K562 (cell line): ENCODE measurements around the gene ZSWIM4. TPM values are rescaled to one million over a fixed set of nuclear protein-coding genes. Genes with fewer than 3 reads are reported as not detected.

Source experiments
- BHLHE40 ChIP-seq: IDR thresholded peaks from 2 replicates; pipeline ENCODE4 v1.6.1; 2011; ENCODE audit warnings: low read length, improper control_type of control experiment
- BRF1 ChIP-seq: IDR thresholded peaks from 3 replicates; pipeline ENCODE4 v1.6.1; 2011; ENCODE audit warnings: borderline replicate concordance, mild to moderate bottlenecking; ENCODE audit not compliant: insufficient read length; ENCODE audit errors: extremely low read depth
- ERF ChIP-seq: fragments of 450-650 bp; formaldehyde crosslinking; IDR thresholded peaks from 2 replicates; pipeline ENCODE4 v1.4.0; 2020; ENCODE audit warnings: mild to moderate bottlenecking, mixed read lengths
- FOXA3 ChIP-seq, 2 experiments: fragments of 450-650 bp in 1 of 2; sonication (generic) in 1 of 2; formaldehyde crosslinking; IDR thresholded peaks in 1 of 2; conservative IDR thresholded peaks in 1 of 2; 2 replicates each; pipeline versions ENCODE4 v1.4.0 to v1.8.0; 2020 to 2022; ENCODE audit warnings: mild to moderate bottlenecking in 2 of 2, missing genetic modification reagents in 1 of 2
- HES1 ChIP-seq: fragments of 450-650 bp; IDR thresholded peaks from 2 replicates; pipeline ENCODE4 v1.6.1; 2016; ENCODE audit warnings: low read depth, mild to moderate bottlenecking, moderate library complexity
- ILK ChIP-seq: fragments of 450-650 bp; IDR thresholded peaks from 2 replicates; pipeline ENCODE4 v1.6.1; 2016; ENCODE audit warnings: missing genetic modification characterization, low read depth, mild to moderate bottlenecking, missing compliant biosample characterization, moderate library complexity, borderline replicate concordance
- KLF13 ChIP-seq: fragments of 450-650 bp; IDR thresholded peaks from 2 replicates; pipeline ENCODE4 v1.6.1; 2016; ENCODE audit warnings: missing genetic modification characterization, low read depth, mild to moderate bottlenecking, missing compliant biosample characterization, moderate library complexity, borderline replicate concordance
- L3MBTL2 ChIP-seq: fragments of 450-650 bp; IDR thresholded peaks from 2 replicates; pipeline ENCODE4 v1.6.1; 2016; ENCODE audit warnings: mild to moderate bottlenecking, moderate library complexity
- NONO ChIP-seq, 2 experiments: fragments of 200-400 bp in 1 of 2; fragments of 450-650 bp in 1 of 2; formaldehyde crosslinking in 1 of 2; IDR thresholded peaks; 2 replicates each; pipeline ENCODE4 v1.6.1; 2017; ENCODE audit warnings: low read depth in 2 of 2, mild to moderate bottlenecking in 2 of 2, moderate library complexity in 2 of 2, low read length in 1 of 2
- POLR2B ChIP-seq: fragments of 450-650 bp; IDR thresholded peaks from 2 replicates; pipeline ENCODE4 v1.6.1; 2018; ENCODE audit warnings: low read depth; ENCODE audit not compliant: partially characterized antibody
- PRPF4 ChIP-seq: fragments of 200-400 bp; formaldehyde crosslinking; IDR thresholded peaks from one replicate; pipeline ENCODE4 v1.6.1; 2017; ENCODE audit warnings: low read length, low read depth, mild to moderate bottlenecking; ENCODE audit not compliant: insufficient read depth, poor library complexity, severe bottlenecking
- RBM14 ChIP-seq: fragments of 200-400 bp; formaldehyde crosslinking; IDR thresholded peaks from 2 replicates; pipeline ENCODE4 v1.6.1; 2018; ENCODE audit warnings: low read depth, mild to moderate bottlenecking, low read length, moderate library complexity, borderline replicate concordance; ENCODE audit not compliant: insufficient read depth
- SP2 ChIP-seq: IDR thresholded peaks from 2 replicates; pipeline ENCODE4 v1.6.1; 2011; ENCODE audit warnings: mild to moderate bottlenecking, low read depth, low read length, moderate library complexity; ENCODE audit not compliant: poor library complexity, severe bottlenecking; ENCODE audit errors: extremely low read depth
- TCFL5 ChIP-seq: fragments of 250-450 bp; sonication (Bioruptor Pico); conservative IDR thresholded peaks from 2 replicates; pipeline ENCODE4 v1.6.1; 2021; ENCODE audit warnings: mild to moderate bottlenecking, moderate library complexity, matching md5 sums
- ZFP1 ChIP-seq: fragments of 450-650 bp; formaldehyde crosslinking; IDR thresholded peaks from 2 replicates; pipeline ENCODE4 v1.4.0; 2020; ENCODE audit warnings: mild to moderate bottlenecking, mixed read lengths
- ZNF184 ChIP-seq: sonication (generic); formaldehyde crosslinking; IDR thresholded peaks from 2 replicates; pipeline ENCODE4 v1.5.0; 2020; ENCODE audit warnings: missing genetic modification reagents
- ZNF263 ChIP-seq: sonication (generic); formaldehyde crosslinking; IDR thresholded peaks from 2 replicates; pipeline ENCODE4 v1.8.0; 2022; ENCODE audit warnings: mild to moderate bottlenecking, missing genetic modification reagents, borderline replicate concordance
- ZNF445 ChIP-seq: fragments of 250-450 bp; sonication (Bioruptor Pico); IDR thresholded peaks from 2 replicates; pipeline ENCODE4 v1.4.0; 2020; ENCODE audit warnings: low read depth, mild to moderate bottlenecking, moderate library complexity
- ZNF778 ChIP-seq: fragments of 450-650 bp; formaldehyde crosslinking; IDR thresholded peaks from 2 replicates; pipeline ENCODE4 v1.4.0; 2020; ENCODE audit warnings: mild to moderate bottlenecking, moderate library complexity
- polyA plus RNA-seq, 8 experiments: library from polyadenylated mRNA; depleted of rRNA in 4 of 8; stranded (reverse) in 5 of 8; unstranded in 3 of 8; fragments of >200 nt; fragmentation: Nextera tagmentation in 2 of 8; fragmentation: Illumina TruSeq in 1 of 8; extraction: Ambion mirVana in 2 of 8; extraction: Trizol in 1 of 8; gene quantifications; 2 replicates each; pipeline versions ENCODE4 v1.2.1 to v1.2.3, GENCODE V29; 2011 to 2014; ENCODE audit warnings: inconsistent platforms in 1 of 8, missing spikeins in 1 of 8
- total RNA-seq, 7 experiments: library from RNA; depleted of rRNA in 6 of 7; stranded (reverse); fragments of >200 nt in 6 of 7; fragmentation: Illumina TruSeq in 2 of 7; extraction: Trizol in 2 of 7; gene quantifications; 2 replicates each; pipeline versions ENCODE4 v1.2.1 to v1.2.3, GENCODE V29; 2011 to 2021; ENCODE audit warnings: low replicate concordance in 1 of 7
- TF ChIP-seq, protein P1 (sequence below): fragments of 450-650 bp; IDR thresholded peaks from 2 replicates; pipeline ENCODE4 v1.6.1; 2016; ENCODE audit warnings: mild to moderate bottlenecking
- TF ChIP-seq, protein P2 (sequence below): sonication (generic); formaldehyde crosslinking; IDR thresholded peaks from 2 replicates; pipeline ENCODE4 v1.8.1; 2023; ENCODE audit warnings: mild to moderate bottlenecking, missing genetic modification reagents

ZSWIM4 gene
- total and polyA plus RNA-seq, 9 of the 15 experiments (the other 6 are each of a cell fraction or from before 2014, with no cell fraction given), result 0.25 to 3.7 (median 0.79) TPM; not detected in 2

- TF ChIP-seq RBM14 (peak; percentile 67; the same call in 1 of the 2 replicates), PRPF4 (no peak), ZFP1 (CRISPR knock-in tag) (0 out of 2 replicates have a peak, but pooled peaks have one; percentile 15), POLR2B (peak; percentile 76), TCFL5 (CRISPR knock-in tag) (no peak), FOXA3 (CRISPR knock-in tag; conservative IDR thresholded peaks at IDR 0.05 in 1 of 2, IDR thresholded peaks at IDR 0.05 in 1 of 2) (no peak), BHLHE40 (no peak), SP2 (no peak), NONO (IDR thresholded peaks at IDR 0.05; ENCODE audit: low read depth in 2 of 2, low read length in 1 of 2) (peak in 1 of 2 experiments; percentile 81; a peak in 1 of 4 replicates), ZNF778 (CRISPR knock-in tag) (no peak), BRF1 (no peak), KLF13 (no peak), ZNF263 (CRISPR knock-in tag) (peak; percentile 32; the same call in 1 of the 2 replicates), ZNF184 (CRISPR knock-in tag) (no peak), ZNF445 (CRISPR knock-in tag) (no peak), L3MBTL2 (peak; percentile 77), ERF (CRISPR knock-in tag) (no peak), ILK (tag) (no peak), HES1 (no peak)
- TF ChIP-seq, protein P1, sequence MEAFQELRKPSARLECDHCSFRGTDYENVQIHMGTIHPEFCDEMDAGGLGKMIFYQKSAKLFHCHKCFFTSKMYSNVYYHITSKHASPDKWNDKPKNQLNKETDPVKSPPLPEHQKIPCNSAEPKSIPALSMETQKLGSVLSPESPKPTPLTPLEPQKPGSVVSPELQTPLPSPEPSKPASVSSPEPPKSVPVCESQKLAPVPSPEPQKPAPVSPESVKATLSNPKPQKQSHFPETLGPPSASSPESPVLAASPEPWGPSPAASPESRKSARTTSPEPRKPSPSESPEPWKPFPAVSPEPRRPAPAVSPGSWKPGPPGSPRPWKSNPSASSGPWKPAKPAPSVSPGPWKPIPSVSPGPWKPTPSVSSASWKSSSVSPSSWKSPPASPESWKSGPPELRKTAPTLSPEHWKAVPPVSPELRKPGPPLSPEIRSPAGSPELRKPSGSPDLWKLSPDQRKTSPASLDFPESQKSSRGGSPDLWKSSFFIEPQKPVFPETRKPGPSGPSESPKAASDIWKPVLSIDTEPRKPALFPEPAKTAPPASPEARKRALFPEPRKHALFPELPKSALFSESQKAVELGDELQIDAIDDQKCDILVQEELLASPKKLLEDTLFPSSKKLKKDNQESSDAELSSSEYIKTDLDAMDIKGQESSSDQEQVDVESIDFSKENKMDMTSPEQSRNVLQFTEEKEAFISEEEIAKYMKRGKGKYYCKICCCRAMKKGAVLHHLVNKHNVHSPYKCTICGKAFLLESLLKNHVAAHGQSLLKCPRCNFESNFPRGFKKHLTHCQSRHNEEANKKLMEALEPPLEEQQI, result no peak
- TF ChIP-seq, protein P2, sequence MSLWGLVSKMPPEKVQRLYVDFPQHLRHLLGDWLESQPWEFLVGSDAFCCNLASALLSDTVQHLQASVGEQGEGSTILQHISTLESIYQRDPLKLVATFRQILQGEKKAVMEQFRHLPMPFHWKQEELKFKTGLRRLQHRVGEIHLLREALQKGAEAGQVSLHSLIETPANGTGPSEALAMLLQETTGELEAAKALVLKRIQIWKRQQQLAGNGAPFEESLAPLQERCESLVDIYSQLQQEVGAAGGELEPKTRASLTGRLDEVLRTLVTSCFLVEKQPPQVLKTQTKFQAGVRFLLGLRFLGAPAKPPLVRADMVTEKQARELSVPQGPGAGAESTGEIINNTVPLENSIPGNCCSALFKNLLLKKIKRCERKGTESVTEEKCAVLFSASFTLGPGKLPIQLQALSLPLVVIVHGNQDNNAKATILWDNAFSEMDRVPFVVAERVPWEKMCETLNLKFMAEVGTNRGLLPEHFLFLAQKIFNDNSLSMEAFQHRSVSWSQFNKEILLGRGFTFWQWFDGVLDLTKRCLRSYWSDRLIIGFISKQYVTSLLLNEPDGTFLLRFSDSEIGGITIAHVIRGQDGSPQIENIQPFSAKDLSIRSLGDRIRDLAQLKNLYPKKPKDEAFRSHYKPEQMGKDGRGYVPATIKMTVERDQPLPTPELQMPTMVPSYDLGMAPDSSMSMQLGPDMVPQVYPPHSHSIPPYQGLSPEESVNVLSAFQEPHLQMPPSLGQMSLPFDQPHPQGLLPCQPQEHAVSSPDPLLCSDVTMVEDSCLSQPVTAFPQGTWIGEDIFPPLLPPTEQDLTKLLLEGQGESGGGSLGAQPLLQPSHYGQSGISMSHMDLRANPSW (CRISPR knock-in tag), result peak; percentile 46; the same call in 1 of the 2 replicates
These were observed 44.1 kb downstream of the ZSWIM4 start (continued) for GRCh38 chr19:13839130-13839937.
